HG03280 (cell line): ENCODE results near the gene PASK.

ENCODE experiments used
- ATAC-seq: cut with Tn5 transposase; IDR thresholded peaks from one replicate; pipeline ENCODE4 v1.9.1; 2021; ENCODE audit warnings: mild to moderate bottlenecking, moderate library complexity; ENCODE audit not compliant: unreplicated experiment

Gene PASK

GRCh38 chr2:241182126-241182525 is 32.9 kb upstream of the PASK start:
- ATAC-seq = no peak

- ATAC-seq = no peak
Observed at GRCh38 chr2:241180495-241180894, 31.2 kb upstream of the PASK start.

- ATAC-seq = no peak
Observed at GRCh38 chr2:241179899-241180298, 30.6 kb upstream of the PASK start.

GRCh38 chr2:241178961-241179360 is 29.7 kb upstream of the PASK start:
- no peak for ATAC-seq

GRCh38 chr2:241177526-241178334 is 28.5 kb upstream of the PASK start:
- ATAC-seq = no peak

GRCh38 chr2:241173557-241173956 is 24.3 kb upstream of the PASK start:
- no peak for ATAC-seq

GRCh38 chr2:241168366-241168765 is 19.1 kb upstream of the PASK start:
- no peak for ATAC-seq

- ATAC-seq = no peak
Observed at GRCh38 chr2:241163601-241164118, 14.4 kb upstream of the PASK start.

- no peak for ATAC-seq
Observed at GRCh38 chr2:241161646-241162281, 12.5 kb upstream of the PASK start.

- no peak for ATAC-seq
Observed at GRCh38 chr2:241160318-241160717, 11.0 kb upstream of the PASK start.

- ATAC-seq = no peak
Observed at GRCh38 chr2:241159116-241159515, 9.8 kb upstream of the PASK start.

GRCh38 chr2:241158546-241158900 is 9.3 kb upstream of the PASK start:
- no peak for ATAC-seq

- ATAC-seq = no peak
Observed at GRCh38 chr2:241157841-241158545, 8.7 kb upstream of the PASK start.

- no peak for ATAC-seq
Observed at GRCh38 chr2:241156971-241157441, 7.7 kb upstream of the PASK start.

- ATAC-seq = no peak
Observed at GRCh38 chr2:241155936-241156335, 6.7 kb upstream of the PASK start.

- ATAC-seq = no peak
Observed at GRCh38 chr2:241154915-241155314, 5.6 kb upstream of the PASK start.

GRCh38 chr2:241153616-241154015 is 4.3 kb upstream of the PASK start:
- ATAC-seq = no peak

GRCh38 chr2:241151934-241152660 is 2.8 kb upstream of the PASK start:
- no peak for ATAC-seq

- ATAC-seq = peak; percentile 26
Observed at GRCh38 chr2:241150660-241151530, 1.6 kb upstream of the PASK start.
